Neuron (in vitro differentiated cells): Measurements from ENCODE around the gene SUMO4.

ENCODE experiments used
- H2AFZ ChIP-seq: one replicate; pipeline ENCODE4 v1.6.1; 2013; ENCODE audit warnings: low read depth, mild to moderate bottlenecking, inconsistent platforms, low read length, moderate library complexity
- H3K27me3 ChIP-seq: one replicate; pipeline ENCODE4 v1.6.1; 2013; ENCODE audit warnings: low read length; ENCODE audit not compliant: insufficient read depth
- H3K36me3 ChIP-seq: one replicate; pipeline ENCODE4 v1.6.1; 2013; ENCODE audit warnings: low read length; ENCODE audit not compliant: insufficient read depth
- H3K4me1 ChIP-seq: one replicate; pipeline ENCODE4 v1.6.1; 2013; ENCODE audit warnings: low read length; ENCODE audit not compliant: insufficient read depth
- H3K4me3 ChIP-seq: 2 replicates; pipeline ENCODE4 v1.5.1; 2013; ENCODE audit warnings: mild to moderate bottlenecking, low read length, moderate library complexity
- H3K9me3 ChIP-seq: one replicate; pipeline ENCODE4 v1.6.1; 2013; ENCODE audit warnings: low read length

SUMO4 gene

GRCh38 chr6:149372062-149372461 is 28.0 kb upstream of the SUMO4 start:
- Histone ChIP-seq H3K27me3 (no peaks in the 10 kb centered on the region), H3K36me3 (peaks cover 29% of the 10 kb centered on the region), H3K4me3 (no peak overlapping the region), H3K9me3 (no peaks in the 10 kb centered on the region), H2AFZ (no peak overlapping the region), H3K4me1 (no peaks in the 10 kb centered on the region)

- no peak overlapping the region for H3K4me3 ChIP-seq
- H3K9me3 ChIP-seq = peaks cover 6% of the 10 kb centered on the region
- no peaks in the 10 kb centered on the region for H3K27me3 ChIP-seq
- no peaks in the 10 kb centered on the region for H3K4me1 ChIP-seq
- no peak overlapping the region for H2AFZ ChIP-seq
- peaks cover 37% of the 10 kb centered on the region for H3K36me3 ChIP-seq
These were observed 26.6 kb upstream of the SUMO4 start for GRCh38 chr6:149373511-149373910.

GRCh38 chr6:149379977-149380376 is 20.1 kb upstream of the SUMO4 start:
- peaks cover 16% of the 10 kb centered on the region for H3K9me3 ChIP-seq
- H3K4me1 ChIP-seq = no peaks in the 10 kb centered on the region
- peaks cover 64% of the 10 kb centered on the region for H3K36me3 ChIP-seq
- H3K4me3 ChIP-seq = no peak overlapping the region
- no peaks in the 10 kb centered on the region for H3K27me3 ChIP-seq
- no peak overlapping the region for H2AFZ ChIP-seq

GRCh38 chr6:149380523-149380922 is 19.5 kb upstream of the SUMO4 start:
- no peak overlapping the region for H3K4me3 ChIP-seq
- no peak overlapping the region for H2AFZ ChIP-seq
- H3K4me1 ChIP-seq = no peaks in the 10 kb centered on the region
- H3K36me3 ChIP-seq = peaks cover 61% of the 10 kb centered on the region
- peaks cover 16% of the 10 kb centered on the region for H3K9me3 ChIP-seq
- no peaks in the 10 kb centered on the region for H3K27me3 ChIP-seq

- no peaks in the 10 kb centered on the region for H3K4me1 ChIP-seq
- no peak overlapping the region for H2AFZ ChIP-seq
- peaks cover 58% of the 10 kb centered on the region for H3K36me3 ChIP-seq
- H3K4me3 ChIP-seq = no peak overlapping the region
- no peaks in the 10 kb centered on the region for H3K27me3 ChIP-seq
- H3K9me3 ChIP-seq = peaks cover 24% of the 10 kb centered on the region
These were observed 16.7 kb upstream of the SUMO4 start for GRCh38 chr6:149383371-149383770.

- Histone ChIP-seq H2AFZ (no peak overlapping the region), H3K9me3 (peaks cover 17% of the 10 kb centered on the region), H3K4me1 (no peaks in the 10 kb centered on the region), H3K4me3 (no peak overlapping the region), H3K36me3 (peaks cover 47% of the 10 kb centered on the region), H3K27me3 (no peaks in the 10 kb centered on the region)
These were observed 15.6 kb upstream of the SUMO4 start for GRCh38 chr6:149384464-149384863.

- H3K9me3 ChIP-seq = peaks cover 14% of the 10 kb centered on the region
- peaks cover 39% of the 10 kb centered on the region for H3K36me3 ChIP-seq
- H2AFZ ChIP-seq = no peak overlapping the region
- H3K4me1 ChIP-seq = no peaks in the 10 kb centered on the region
- no peak overlapping the region for H3K4me3 ChIP-seq
- H3K27me3 ChIP-seq = no peaks in the 10 kb centered on the region
These were observed 13.9 kb upstream of the SUMO4 start for GRCh38 chr6:149385998-149386646.

GRCh38 chr6:149387779-149388512 is 12.1 kb upstream of the SUMO4 start:
- H3K36me3 ChIP-seq = peaks cover 36% of the 10 kb centered on the region
- H3K4me3 ChIP-seq = no peak overlapping the region
- H3K27me3 ChIP-seq = no peaks in the 10 kb centered on the region

GRCh38 chr6:149389509-149390297 is 10.4 kb upstream of the SUMO4 start:
- Histone ChIP-seq H2AFZ (no peak overlapping the region), H3K27me3 (no peaks in the 10 kb centered on the region), H3K4me3 (no peak overlapping the region), H3K9me3 (peaks cover 12% of the 10 kb centered on the region), H3K36me3 (peaks cover 30% of the 10 kb centered on the region), H3K4me1 (no peaks in the 10 kb centered on the region)

More at GRCh38 chr6:149387779-149388512, 12.1 kb upstream of the SUMO4 start:
- Histone ChIP-seq H3K4me1 (no peaks in the 10 kb centered on the region), H2AFZ (no peak overlapping the region), H3K9me3 (peaks cover 12% of the 10 kb centered on the region)

GRCh38 chr6:149392093-149392492 is 8.0 kb upstream of the SUMO4 start:
- H3K4me3 ChIP-seq = no peak overlapping the region
- H3K27me3 ChIP-seq = no peaks in the 10 kb centered on the region
- peaks cover 25% of the 10 kb centered on the region for H3K36me3 ChIP-seq
- peaks cover 8% of the 10 kb centered on the region for H3K9me3 ChIP-seq
- H2AFZ ChIP-seq = no peak overlapping the region
- no peaks in the 10 kb centered on the region for H3K4me1 ChIP-seq

GRCh38 chr6:149392535-149392934 is 7.5 kb upstream of the SUMO4 start:
- Histone ChIP-seq H3K36me3 (peaks cover 28% of the 10 kb centered on the region), H2AFZ (no peak overlapping the region), H3K4me1 (no peaks in the 10 kb centered on the region), H3K27me3 (no peaks in the 10 kb centered on the region), H3K4me3 (no peak overlapping the region), H3K9me3 (peaks cover 6% of the 10 kb centered on the region)

GRCh38 chr6:149393002-149393679 is 6.9 kb upstream of the SUMO4 start:
- Histone ChIP-seq H2AFZ (no peak overlapping the region), H3K4me3 (no peak overlapping the region), H3K9me3 (peaks cover 4% of the 10 kb centered on the region), H3K36me3 (peaks cover 30% of the 10 kb centered on the region), H3K27me3 (no peaks in the 10 kb centered on the region), H3K4me1 (no peaks in the 10 kb centered on the region)

- Histone ChIP-seq H3K4me1 (no peaks in the 10 kb centered on the region), H3K27me3 (no peaks in the 10 kb centered on the region), H3K4me3 (no peak overlapping the region), H3K36me3 (peaks cover 44% of the 10 kb centered on the region), H3K9me3 (peaks cover 6% of the 10 kb centered on the region), H2AFZ (no peak overlapping the region)
These were observed 4.9 kb upstream of the SUMO4 start for GRCh38 chr6:149395185-149395584.
